Measurements from ENCODE around the gene RUNX1.
A peak's percentile ranks its signal among the peaks of the same experiment; 100 is the strongest.

Gene RUNX1

DNA sequence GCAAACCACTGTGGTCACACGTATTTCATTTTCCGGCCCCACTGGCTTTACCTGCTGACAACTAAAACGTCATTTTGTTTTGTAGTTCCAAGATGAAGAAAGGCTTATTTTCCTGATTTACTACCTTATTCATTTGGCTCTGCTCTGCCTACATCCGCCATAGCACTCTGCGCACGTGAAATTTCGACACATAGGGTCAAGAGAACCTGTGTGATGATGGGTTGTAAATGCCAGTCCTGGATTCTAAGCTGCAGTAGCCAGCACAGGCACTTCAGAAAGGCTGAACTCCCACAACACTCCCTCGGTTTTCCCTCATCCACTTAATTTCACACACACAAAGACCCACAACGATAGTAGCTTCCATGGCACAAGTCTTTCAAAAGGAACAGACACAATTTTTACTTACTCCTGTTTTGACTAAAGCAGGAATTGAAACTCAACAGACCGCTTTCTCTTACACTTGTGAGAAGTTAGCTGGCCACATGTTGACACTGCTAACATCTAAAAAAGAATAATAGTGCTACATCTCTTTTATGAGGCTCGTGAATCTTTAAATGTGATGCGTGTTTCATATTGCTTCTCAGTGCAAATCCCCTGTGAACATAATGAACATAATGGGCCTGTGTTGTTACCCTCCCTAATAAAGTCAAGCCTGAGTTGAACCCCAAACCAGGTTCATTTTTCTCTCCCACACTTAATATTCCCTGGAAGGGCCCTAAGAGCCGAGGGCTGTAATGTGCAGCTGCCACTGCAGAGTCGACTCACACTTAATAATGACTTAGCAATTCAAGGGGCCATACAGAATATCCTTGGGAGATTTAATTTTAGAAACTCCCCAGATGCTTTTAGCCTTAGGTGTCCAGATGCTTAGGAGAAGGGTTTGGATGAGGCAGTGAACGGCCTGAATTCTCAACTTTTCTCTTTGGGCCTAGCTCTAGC, 1.5 kb upstream of the RUNX1 start:
- peaks cover 19% of the 10 kb centered on the region for H3K36me3 Mint-ChIP-seq (ENCODE audit: low read depth)
- H3K4me1 Mint-ChIP-seq (ENCODE audit: low read depth), result peaks cover 52% of the 10 kb centered on the region
- H3K4me3 Mint-ChIP-seq, result peak overlapping the region; percentile 69
- H3K27me3 Mint-ChIP-seq (ENCODE audit: low read depth), result no peaks in the 10 kb centered on the region
- H3K9me3 Mint-ChIP-seq, result no peaks in the 10 kb centered on the region
- H3K27ac Mint-ChIP-seq, result peak overlapping the region; percentile 70

DNA sequence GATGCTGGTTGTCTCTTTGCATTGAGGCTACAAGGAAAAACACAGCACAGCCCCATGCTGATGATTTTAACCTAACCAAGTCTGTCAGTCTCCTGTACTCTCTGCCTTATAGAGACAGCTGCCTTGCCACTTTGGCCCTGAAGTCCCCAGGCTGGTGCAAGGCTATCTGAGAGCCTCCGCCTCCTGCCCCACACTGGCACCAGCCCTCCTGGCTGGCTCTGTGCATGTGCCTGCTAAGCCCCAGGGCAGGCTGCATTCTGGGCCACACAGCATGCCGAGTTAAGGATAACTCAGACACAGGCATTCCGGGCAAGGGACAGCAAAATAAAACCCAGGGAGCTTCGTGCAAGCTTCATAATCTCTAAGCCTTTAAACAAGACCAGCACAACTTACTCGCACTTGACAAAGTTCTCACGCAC, 910 bp downstream of the RUNX1 start:
- Mint-ChIP-seq H3K27me3 (ENCODE audit: low read depth) (no peaks in the 10 kb centered on the region), H3K36me3 (ENCODE audit: low read depth) (peaks cover 34% of the 10 kb centered on the region), H3K4me3 (peak overlapping the region; percentile 91), H3K27ac (peak overlapping the region; percentile 88), H3K9me3 (no peaks in the 10 kb centered on the region), H3K4me1 (ENCODE audit: low read depth) (peaks cover 76% of the 10 kb centered on the region)

DNA sequence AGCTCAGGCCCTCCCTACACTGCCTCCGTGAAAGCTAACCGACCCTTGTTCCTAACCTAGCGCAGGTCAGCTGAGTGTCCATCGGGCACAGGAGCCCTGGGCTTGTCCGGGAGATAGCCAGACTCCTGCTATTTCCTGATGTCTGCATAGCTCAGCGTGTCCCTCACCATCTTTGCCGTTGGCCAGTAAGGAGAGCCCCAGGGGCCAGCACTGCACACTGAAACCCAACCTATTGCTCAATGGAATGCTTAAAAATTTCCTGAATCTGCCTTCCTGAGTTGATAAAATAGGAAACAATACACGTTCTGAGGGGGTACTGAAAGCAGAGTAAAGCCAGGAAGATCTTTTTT, 2.2 kb downstream of the RUNX1 start:
- H3K4me3 Mint-ChIP-seq, result peak overlapping the region; percentile 91
- H3K4me1 Mint-ChIP-seq (ENCODE audit: low read depth), result peaks cover 89% of the 10 kb centered on the region
- H3K27ac Mint-ChIP-seq, result peak overlapping the region; percentile 88
- no peaks in the 10 kb centered on the region for H3K9me3 Mint-ChIP-seq
- H3K36me3 Mint-ChIP-seq (ENCODE audit: low read depth), result peaks cover 44% of the 10 kb centered on the region
- no peaks in the 10 kb centered on the region for H3K27me3 Mint-ChIP-seq (ENCODE audit: low read depth)

DNA sequence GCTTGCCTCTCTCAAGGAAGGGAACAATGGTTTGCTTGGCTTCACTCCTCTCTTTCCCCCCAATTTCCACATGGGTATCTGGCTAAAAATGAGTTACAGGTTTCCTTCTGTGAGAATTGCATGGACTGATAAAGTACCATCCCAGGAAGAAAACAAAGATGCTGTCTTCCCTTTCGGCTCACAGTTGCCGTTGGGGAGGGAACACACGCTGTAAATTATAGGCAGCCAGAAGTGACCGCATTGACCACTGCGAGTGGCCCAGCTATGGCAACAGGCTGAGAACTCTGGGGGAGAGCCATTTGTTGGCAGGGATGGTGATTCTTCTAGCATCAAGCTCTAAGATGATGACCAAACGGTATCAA, 2.9 kb downstream of the RUNX1 start:
- peaks cover 92% of the 10 kb centered on the region for H3K4me1 Mint-ChIP-seq (ENCODE audit: low read depth)
- no peaks in the 10 kb centered on the region for H3K27me3 Mint-ChIP-seq (ENCODE audit: low read depth)
- H3K36me3 Mint-ChIP-seq (ENCODE audit: low read depth), result peaks cover 48% of the 10 kb centered on the region
- peak overlapping the region; percentile 88 for H3K27ac Mint-ChIP-seq
- peak overlapping the region; percentile 91 for H3K4me3 Mint-ChIP-seq
- H3K9me3 Mint-ChIP-seq, result no peaks in the 10 kb centered on the region

DNA sequence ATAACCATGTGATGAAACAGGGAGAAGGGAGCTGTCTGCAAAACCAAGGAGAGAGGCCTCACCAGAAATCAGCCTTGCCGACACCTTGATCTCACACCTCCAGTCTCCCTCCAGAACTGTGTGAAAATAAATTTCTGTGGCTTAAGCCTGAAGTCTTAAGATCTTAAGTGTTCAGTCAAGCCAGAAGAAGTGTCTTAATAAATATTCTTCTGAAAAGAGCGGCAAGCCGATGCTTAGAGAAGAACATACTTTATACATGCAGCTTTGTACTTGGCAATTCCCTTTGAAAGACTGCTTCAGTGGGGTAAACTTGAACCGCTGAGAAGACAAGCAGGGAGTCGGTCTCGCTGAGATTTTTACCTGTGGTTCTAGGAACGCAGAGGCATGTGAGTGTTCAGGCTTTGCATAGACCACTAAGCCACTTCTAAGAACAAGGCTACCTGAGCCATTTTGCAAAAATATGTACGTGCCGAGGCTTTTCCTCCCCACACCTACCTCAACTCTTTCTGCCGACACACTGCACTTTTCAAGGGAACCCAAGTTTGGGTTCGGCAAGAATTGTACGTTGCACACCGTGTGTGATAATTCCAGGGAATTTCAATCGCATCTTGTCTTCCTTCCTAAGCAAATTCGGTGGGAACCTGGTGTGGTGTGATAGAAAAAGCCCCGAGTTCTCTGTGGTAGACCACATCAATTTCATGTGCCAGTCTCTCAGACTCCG, 3.4 kb downstream of the RUNX1 start:
- Mint-ChIP-seq H3K27ac (peak overlapping the region; percentile 88), H3K36me3 (ENCODE audit: low read depth) (peaks cover 52% of the 10 kb centered on the region), H3K4me1 (ENCODE audit: low read depth) (peaks cover 92% of the 10 kb centered on the region), H3K9me3 (no peaks in the 10 kb centered on the region), H3K27me3 (ENCODE audit: low read depth) (no peaks in the 10 kb centered on the region), H3K4me3 (peak overlapping the region; percentile 91)

DNA sequence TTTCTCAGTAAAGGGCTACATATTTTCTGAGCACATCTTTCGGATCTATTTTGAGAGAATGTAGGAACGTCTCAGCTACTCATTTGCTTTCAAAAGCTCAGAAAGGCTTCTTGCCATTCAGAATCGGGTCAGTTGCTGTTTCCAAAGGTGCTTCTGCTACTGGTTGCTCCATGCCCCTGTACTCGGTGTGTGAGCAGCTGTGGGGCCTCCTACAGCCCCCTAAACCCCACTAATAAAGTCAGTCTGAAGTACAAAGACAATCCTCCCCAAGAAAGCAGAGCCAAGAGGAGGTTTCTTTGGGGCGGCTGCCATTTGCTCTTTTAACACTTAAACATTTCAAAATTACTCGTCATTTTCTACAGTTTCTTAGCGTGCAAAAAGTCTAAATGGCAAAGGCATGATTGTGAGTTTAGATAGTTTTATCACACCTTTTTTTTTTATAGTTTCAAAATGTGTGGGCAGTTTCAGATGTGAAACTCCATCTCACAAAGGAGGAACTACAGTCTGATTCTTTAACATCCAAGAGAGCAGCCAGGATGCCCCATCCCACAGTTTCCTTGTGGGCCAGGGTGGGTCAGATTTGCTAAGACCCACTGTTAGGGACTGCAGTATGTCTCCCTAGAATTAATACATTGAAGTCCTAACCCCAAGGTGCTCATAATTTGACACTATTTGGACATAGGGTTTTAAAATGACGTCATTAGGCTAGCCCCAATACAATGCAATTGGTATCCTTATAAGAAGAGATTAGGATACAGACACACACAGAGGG, 4.1 kb downstream of the RUNX1 start:
- H3K4me3 Mint-ChIP-seq, result peak overlapping the region; percentile 91
- no peaks in the 10 kb centered on the region for H3K27me3 Mint-ChIP-seq (ENCODE audit: low read depth)
- peaks cover 56% of the 10 kb centered on the region for H3K36me3 Mint-ChIP-seq (ENCODE audit: low read depth)
- H3K27ac Mint-ChIP-seq, result peak overlapping the region; percentile 88
- no peaks in the 10 kb centered on the region for H3K9me3 Mint-ChIP-seq
- peaks cover 90% of the 10 kb centered on the region for H3K4me1 Mint-ChIP-seq (ENCODE audit: low read depth)

DNA sequence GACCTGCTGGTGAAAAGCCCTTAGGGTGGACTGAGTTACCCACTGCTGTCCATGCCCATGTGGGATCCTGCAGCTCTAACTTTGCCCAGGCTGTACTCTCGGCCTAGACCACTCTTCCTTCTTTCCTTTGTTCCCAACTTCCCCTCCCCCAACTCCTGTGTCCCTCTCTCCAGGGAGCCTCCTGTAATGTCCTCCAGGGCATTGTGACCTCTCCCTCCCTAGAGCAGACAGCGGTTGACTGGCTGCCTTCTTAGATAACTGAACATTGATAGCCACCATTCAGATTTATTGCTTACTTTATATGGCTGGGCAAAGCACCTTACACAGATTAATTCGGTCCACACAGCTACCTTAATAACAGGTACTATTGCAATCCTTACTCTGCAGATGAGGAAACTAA, 5.0 kb downstream of the RUNX1 start:
- peaks cover 57% of the 10 kb centered on the region for H3K36me3 Mint-ChIP-seq (ENCODE audit: low read depth)
- H3K27me3 Mint-ChIP-seq (ENCODE audit: low read depth), result no peaks in the 10 kb centered on the region
- H3K4me3 Mint-ChIP-seq, result peak overlapping the region; percentile 91
- no peaks in the 10 kb centered on the region for H3K9me3 Mint-ChIP-seq
- peaks cover 84% of the 10 kb centered on the region for H3K4me1 Mint-ChIP-seq (ENCODE audit: low read depth)
- H3K27ac Mint-ChIP-seq, result peak overlapping the region; percentile 88

DNA sequence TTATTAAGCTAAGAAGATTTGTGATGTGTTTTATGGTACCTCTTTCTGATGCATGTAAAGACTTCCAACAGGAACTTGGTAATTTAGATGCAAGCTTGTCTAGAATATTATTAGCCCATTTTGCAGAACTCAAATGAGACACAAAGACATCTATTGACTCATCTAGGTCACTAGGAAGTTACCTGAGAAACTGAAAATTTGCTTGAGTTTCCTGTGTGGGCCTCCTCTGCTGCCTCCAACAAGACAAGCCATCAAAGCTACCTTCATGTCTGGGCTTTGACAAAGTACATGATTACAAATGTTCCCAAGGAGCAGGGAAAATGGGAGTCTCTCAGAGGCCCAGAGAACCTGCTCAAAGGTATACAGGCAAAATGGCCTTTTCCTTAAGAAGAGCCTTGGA, 5.6 kb downstream of the RUNX1 start:
- H3K9me3 Mint-ChIP-seq, result no peaks in the 10 kb centered on the region

DNA sequence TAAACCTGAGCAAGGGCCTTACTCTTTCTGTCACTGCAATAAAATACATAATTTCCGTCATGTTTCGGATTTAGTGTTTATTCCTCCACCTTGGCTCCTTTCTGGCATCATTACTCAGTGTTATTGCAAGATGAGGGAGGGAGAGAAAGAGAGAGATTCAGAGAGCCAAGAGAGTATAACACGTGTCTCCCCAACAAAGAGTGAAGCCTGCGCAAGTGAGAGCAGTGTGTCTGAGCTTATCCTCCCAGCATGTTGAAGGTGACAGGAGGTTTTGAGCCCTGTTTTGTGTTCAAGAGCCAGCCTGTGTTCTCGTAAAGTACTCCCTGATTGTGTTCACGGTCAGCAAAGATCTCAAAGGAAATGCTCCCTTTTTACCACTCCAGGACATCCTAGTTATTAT, 6.3 kb downstream of the RUNX1 start:
- H3K9me3 Mint-ChIP-seq, result no peaks in the 10 kb centered on the region
- H3K36me3 Mint-ChIP-seq (ENCODE audit: low read depth), result peaks cover 50% of the 10 kb centered on the region
- H3K4me3 Mint-ChIP-seq, result peak overlapping the region; percentile 66
- H3K27me3 Mint-ChIP-seq (ENCODE audit: low read depth), result no peaks in the 10 kb centered on the region
- peaks cover 86% of the 10 kb centered on the region for H3K4me1 Mint-ChIP-seq (ENCODE audit: low read depth)
- peak overlapping the region; percentile 88 for H3K27ac Mint-ChIP-seq

More for the DNA sequence above, 5.6 kb downstream of the RUNX1 start:
- H3K4me1 Mint-ChIP-seq (ENCODE audit: low read depth), result peaks cover 83% of the 10 kb centered on the region
- H3K4me3 Mint-ChIP-seq, result peak overlapping the region; percentile 66
- H3K27me3 Mint-ChIP-seq (ENCODE audit: low read depth), result no peaks in the 10 kb centered on the region
- H3K27ac Mint-ChIP-seq, result peak overlapping the region; percentile 88
- peaks cover 52% of the 10 kb centered on the region for H3K36me3 Mint-ChIP-seq (ENCODE audit: low read depth)

DNA sequence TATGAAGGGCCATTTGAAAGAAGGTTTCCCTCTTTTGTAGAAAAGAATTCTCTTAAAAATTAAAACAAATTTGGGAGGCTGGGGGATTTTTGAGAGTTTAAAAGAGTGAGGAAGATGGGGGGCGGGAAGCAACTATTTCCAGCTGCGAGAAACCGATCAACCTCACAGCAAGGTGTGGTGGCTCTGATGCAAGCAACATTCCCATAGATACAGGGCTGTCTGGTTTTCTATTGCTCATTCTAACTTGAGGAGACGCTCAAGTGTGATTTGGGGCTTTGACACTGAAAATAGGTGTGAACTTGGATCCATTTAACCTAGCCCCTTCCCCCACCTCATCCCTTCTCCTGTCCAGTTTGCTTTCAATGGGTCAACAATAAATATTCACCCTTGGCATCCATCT, 7.2 kb downstream of the RUNX1 start:
- Mint-ChIP-seq H3K9me3 (no peaks in the 10 kb centered on the region), H3K4me3 (peak overlapping the region; percentile 66), H3K36me3 (ENCODE audit: low read depth) (peaks cover 49% of the 10 kb centered on the region), H3K27me3 (ENCODE audit: low read depth) (no peaks in the 10 kb centered on the region), H3K4me1 (ENCODE audit: low read depth) (peaks cover 89% of the 10 kb centered on the region), H3K27ac (peak overlapping the region; percentile 85)

DNA sequence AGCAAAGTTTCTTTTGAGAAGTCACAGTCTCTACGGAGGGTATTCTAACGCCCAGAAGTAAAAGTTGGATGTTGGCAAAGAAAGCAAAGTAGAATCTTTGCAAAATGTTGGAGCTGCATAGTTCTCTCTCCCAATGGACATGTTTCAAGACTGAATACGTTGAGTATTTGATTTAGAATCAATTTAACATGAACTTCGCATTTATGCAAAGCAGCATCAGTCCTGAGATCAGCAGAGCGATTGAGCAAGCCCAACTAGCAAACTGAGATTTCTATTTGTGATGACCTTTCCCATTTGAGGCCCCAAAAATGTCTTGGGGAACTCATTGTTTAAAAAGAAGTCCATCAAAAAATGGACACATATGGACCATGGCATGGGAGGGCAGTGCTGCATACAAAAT, 8.0 kb downstream of the RUNX1 start:
- H3K27me3 Mint-ChIP-seq (ENCODE audit: low read depth), result no peaks in the 10 kb centered on the region
- H3K4me1 Mint-ChIP-seq (ENCODE audit: low read depth), result peaks cover 87% of the 10 kb centered on the region
- H3K27ac Mint-ChIP-seq, result peak overlapping the region; percentile 85
- H3K4me3 Mint-ChIP-seq, result peak overlapping the region; percentile 66
- peaks cover 47% of the 10 kb centered on the region for H3K36me3 Mint-ChIP-seq (ENCODE audit: low read depth)
- no peaks in the 10 kb centered on the region for H3K9me3 Mint-ChIP-seq

DNA sequence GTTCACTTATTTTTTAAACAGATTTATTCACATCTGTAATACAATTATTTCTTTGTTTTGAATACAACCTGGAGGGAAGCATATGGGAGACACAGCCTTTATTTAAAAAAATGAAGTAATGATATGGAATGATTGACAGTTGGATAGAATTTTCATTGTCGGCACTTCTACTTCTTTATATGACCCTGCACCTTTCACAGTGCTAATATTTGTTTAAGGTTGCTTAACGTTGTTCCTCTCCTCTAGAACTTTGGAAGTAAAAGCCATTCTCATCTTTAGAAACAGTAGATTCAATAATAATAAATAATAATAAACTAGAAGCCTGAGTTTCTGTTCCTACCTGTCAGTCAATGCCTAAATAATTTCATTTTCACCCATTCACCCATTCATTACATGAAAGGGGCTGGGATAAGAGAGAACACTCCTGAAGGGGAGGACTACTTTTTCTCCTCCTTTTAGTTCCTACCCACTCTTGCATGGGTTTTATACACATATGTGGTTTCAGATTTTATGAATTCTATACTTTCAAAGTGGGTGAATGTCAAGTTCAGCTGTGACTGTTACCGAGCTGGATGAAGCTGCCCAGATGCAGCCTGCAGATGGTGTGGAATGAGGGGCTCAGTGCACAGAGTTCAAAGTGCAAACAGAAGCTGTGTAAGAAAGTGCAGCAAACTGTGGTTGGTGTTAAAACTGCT, 9.4 kb downstream of the RUNX1 start:
- Mint-ChIP-seq H3K9me3 (no peaks in the 10 kb centered on the region), H3K27ac (no peak overlapping the region), H3K4me3 (no peak overlapping the region), H3K27me3 (ENCODE audit: low read depth) (no peaks in the 10 kb centered on the region), H3K36me3 (ENCODE audit: low read depth) (peaks cover 55% of the 10 kb centered on the region), H3K4me1 (ENCODE audit: low read depth) (peaks cover 85% of the 10 kb centered on the region)

DNA sequence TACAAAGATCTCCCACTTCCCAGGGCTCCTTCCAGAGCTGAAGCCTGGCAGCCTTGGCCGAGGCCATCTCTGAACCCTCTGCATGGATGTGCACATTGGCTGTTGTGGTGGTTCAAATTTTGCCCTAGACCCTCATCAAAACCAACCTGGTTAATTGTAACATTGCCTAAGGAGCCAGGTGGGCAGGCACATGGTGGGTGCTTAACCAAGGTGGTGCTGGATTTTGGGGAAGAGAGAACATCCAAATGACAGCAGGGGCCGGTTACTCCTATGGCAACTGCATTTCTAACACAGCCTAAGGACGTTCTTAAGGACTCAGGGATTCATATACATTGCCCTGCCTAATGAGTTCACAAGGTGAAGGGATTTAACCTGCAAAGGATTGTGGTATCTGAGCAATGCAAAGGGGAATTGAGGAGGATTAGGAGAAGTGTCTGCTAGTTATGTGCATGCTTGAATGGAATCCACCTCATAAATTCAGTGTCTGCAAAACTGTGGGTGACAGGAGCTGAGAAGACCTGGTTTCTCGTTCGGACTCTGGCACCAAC, 10.3 kb downstream of the RUNX1 start:
- H3K36me3 Mint-ChIP-seq (ENCODE audit: low read depth), result peaks cover 58% of the 10 kb centered on the region
- no peaks in the 10 kb centered on the region for H3K9me3 Mint-ChIP-seq
- H3K4me3 Mint-ChIP-seq, result peak overlapping the region; percentile 53
- H3K27ac Mint-ChIP-seq, result peak overlapping the region; percentile 81
- peaks cover 84% of the 10 kb centered on the region for H3K4me1 Mint-ChIP-seq (ENCODE audit: low read depth)
- no peaks in the 10 kb centered on the region for H3K27me3 Mint-ChIP-seq (ENCODE audit: low read depth)

DNA sequence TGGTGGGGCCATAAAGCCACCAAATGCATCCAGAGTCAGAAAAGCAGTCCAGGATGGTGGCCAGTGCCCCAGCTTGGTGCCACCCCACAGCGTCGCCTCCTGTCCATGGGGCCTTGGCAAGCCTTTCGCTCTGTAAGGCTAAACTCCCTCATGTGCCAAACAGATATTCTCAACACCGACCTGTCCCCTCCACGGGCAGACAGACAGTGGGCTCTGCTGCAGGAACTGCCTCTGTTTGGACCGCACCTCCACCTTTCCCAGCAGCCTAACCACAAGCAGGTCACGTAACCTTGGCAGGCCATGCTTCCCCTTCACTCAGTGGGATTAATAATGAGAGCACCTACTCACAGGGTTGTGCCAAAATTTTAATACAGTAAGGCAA, 11.7 kb downstream of the RUNX1 start:
- no peaks in the 10 kb centered on the region for H3K27me3 Mint-ChIP-seq (ENCODE audit: low read depth)
- peaks cover 3% of the 10 kb centered on the region for H3K9me3 Mint-ChIP-seq
- H3K4me1 Mint-ChIP-seq (ENCODE audit: low read depth), result peaks cover 82% of the 10 kb centered on the region
- H3K27ac Mint-ChIP-seq, result peak overlapping the region; percentile 64
- peak overlapping the region; percentile 70 for H3K4me3 Mint-ChIP-seq
- H3K36me3 Mint-ChIP-seq (ENCODE audit: low read depth), result peaks cover 57% of the 10 kb centered on the region

Data from T-helper 1 cell treated with Interleukin-12 subunit alpha and Interleukin-12 subunit beta and Interleukin-4 antibody, amounts not matched to agents 30 μg/mL and 1 μg/mL, for 36 hours (primary cell).